Neural cell (in vitro differentiated cells): ENCODE data around the gene LVRN. TPM values are rescaled to one million over a fixed set of nuclear protein-coding genes. Genes with fewer than 3 reads are reported as not detected.

Experiments
- H2AFZ ChIP-seq: fragments of 200-600, 300-800 bp; sonication (generic), shearing (Covaris generic); 2 replicates; pipeline ENCODE4 v1.6.0; 2014; ENCODE audit warnings: low read depth, mild to moderate bottlenecking, antibody characterized with exemption, low read length, moderate library complexity
- H3F3A ChIP-seq: fragments of 200-600 bp; shearing (Covaris generic); 2 replicates; pipeline ENCODE4 v1.6.1; 2016; ENCODE audit warnings: mild to moderate bottlenecking, moderate library complexity, mixed read lengths, antibody characterized with exemption, low read length; ENCODE audit not compliant: insufficient read depth, poor library complexity, severe bottlenecking
- H3K27ac ChIP-seq: fragments of 200-600, 300-800 bp; sonication (generic), shearing (Covaris generic); 2 replicates; pipeline ENCODE4 v1.5.1; 2014; ENCODE audit warnings: mild to moderate bottlenecking, low read length, moderate library complexity
- H3K27me3 ChIP-seq: fragments of 300-800, 200-600 bp; sonication (generic), shearing (Covaris generic); 2 replicates; pipeline ENCODE4 v1.6.0; 2014; ENCODE audit warnings: mild to moderate bottlenecking, low read depth, low read length, moderate library complexity; ENCODE audit not compliant: insufficient read depth
- H3K36me3 ChIP-seq: fragments of 300-800, 200-600 bp; sonication (generic), shearing (Covaris generic); 2 replicates; pipeline ENCODE4 v1.5.1; 2014; ENCODE audit warnings: mild to moderate bottlenecking, antibody characterized with exemption, low read length, moderate library complexity; ENCODE audit not compliant: insufficient read depth
- H3K4me2 ChIP-seq: fragments of 300-800, 200-600 bp; sonication (generic), shearing (Covaris generic); 2 replicates; pipeline ENCODE4 v1.6.0; 2014; ENCODE audit warnings: mild to moderate bottlenecking, low read length
- H3K4me3 ChIP-seq: fragments of 300-800, 200-600 bp; sonication (generic), shearing (Covaris generic); 2 replicates; pipeline ENCODE4 v1.5.1; 2014; ENCODE audit warnings: mild to moderate bottlenecking, low read length, moderate library complexity
- H3K79me2 ChIP-seq: fragments of 200-600 bp; shearing (Covaris generic); replicated peaks from 2 replicates; pipeline ENCODE4 v1.6.0; 2014; ENCODE audit warnings: mild to moderate bottlenecking, low read length, moderate library complexity; ENCODE audit not compliant: insufficient read depth
- H3K9ac ChIP-seq: fragments of 300-800, 200-600 bp; sonication (generic), shearing (Covaris generic); 2 replicates; pipeline ENCODE4 v1.6.1; 2016; ENCODE audit warnings: mild to moderate bottlenecking, low read length, mixed read lengths
- H3K9me2 ChIP-seq: fragments of 200-600 bp; shearing (Covaris generic); 2 replicates; pipeline ENCODE4 v1.6.1; 2016; ENCODE audit warnings: mild to moderate bottlenecking, low read length, mixed read lengths; ENCODE audit not compliant: insufficient read depth
- H3K9me3 ChIP-seq: fragments of 200-600, 300-800 bp; sonication (generic), shearing (Covaris generic); 2 replicates; pipeline ENCODE4 v1.6.1; 2016; ENCODE audit warnings: mild to moderate bottlenecking, mixed run types, low read length, moderate library complexity, mixed read lengths
- H4K20me1 ChIP-seq: fragments of 200-600 bp; shearing (Covaris generic); 2 replicates; pipeline ENCODE4 v1.6.1; 2016; ENCODE audit warnings: mild to moderate bottlenecking, mixed run types; ENCODE audit not compliant: insufficient read depth
- CTCF ChIP-seq: fragments of 450-650 bp; IDR thresholded peaks from 2 replicates; pipeline ENCODE4 v1.5.1; 2014; ENCODE audit warnings: antibody characterized with exemption, mild to moderate bottlenecking, moderate library complexity; ENCODE audit not compliant: poor library complexity, severe bottlenecking
- EP300 ChIP-seq: fragments of 450-650 bp; conservative IDR thresholded peaks from 2 replicates; pipeline ENCODE4 v1.6.1; 2014; ENCODE audit warnings: antibody characterized with exemption, mild to moderate bottlenecking, moderate library complexity; ENCODE audit not compliant: poor library complexity, severe bottlenecking
- EZH2 ChIP-seq: fragments of 200-600, 300-800 bp; shearing (Covaris generic), sonication (generic); IDR thresholded peaks from 2 replicates; pipeline ENCODE4 v1.6.1; 2014; ENCODE audit warnings: antibody characterized with exemption, low read length, borderline replicate concordance, mild to moderate bottlenecking; ENCODE audit not compliant: insufficient read depth, poor library complexity, severe bottlenecking
- MXI1 ChIP-seq: fragments of 450-650 bp; conservative IDR thresholded peaks from 2 replicates; pipeline ENCODE4 v1.6.1; 2014; ENCODE audit warnings: antibody characterized with exemption, mild to moderate bottlenecking; ENCODE audit not compliant: poor library complexity, severe bottlenecking
- POLR2AphosphoS5 ChIP-seq: IDR thresholded peaks from 2 replicates; pipeline ENCODE4 v1.6.1; 2012
- RAD21 ChIP-seq: fragments of 450-650 bp; conservative IDR thresholded peaks from 2 replicates; pipeline ENCODE4 v1.6.1; 2014; ENCODE audit warnings: antibody characterized with exemption, mild to moderate bottlenecking, moderate library complexity
- REST ChIP-seq: IDR thresholded peaks from 2 replicates; pipeline ENCODE4 v1.6.1; 2012; ENCODE audit warnings: borderline replicate concordance
- SMC3 ChIP-seq: fragments of 450-650 bp; conservative IDR thresholded peaks from 2 replicates; pipeline ENCODE4 v1.6.1; 2014; ENCODE audit warnings: antibody characterized with exemption, mild to moderate bottlenecking, moderate library complexity; ENCODE audit not compliant: poor library complexity
- TAF1 ChIP-seq: IDR thresholded peaks from 2 replicates; pipeline ENCODE4 v1.6.1; 2012; ENCODE audit warnings: low read depth
- polyA plus RNA-seq: library from polyadenylated mRNA; depleted of rRNA; stranded (reverse); fragments of >200 nt; gene quantifications from 2 replicates; pipeline ENCODE4 v1.2.3, GENCODE V29; 2014

The LVRN gene
- polyA plus RNA-seq, 1 donor from 2014 or later = 3.5 TPM

- no peak overlapping the region for H3K9ac ChIP-seq
Observed at GRCh38 chr5:115952588-115952987, 9.7 kb upstream of the LVRN start.

GRCh38 chr5:115954144-115954543 is 8.1 kb upstream of the LVRN start:
- H3K4me2 ChIP-seq = no peak overlapping the region
- no peak overlapping the region for H3K9ac ChIP-seq
- no peaks in the 10 kb centered on the region for H3F3A ChIP-seq
- no peaks in the 10 kb centered on the region for H3K9me3 ChIP-seq
- H3K36me3 ChIP-seq = no peaks in the 10 kb centered on the region
- no peak for TF ChIP-seq MXI1
- no peak for TF ChIP-seq EP300
- no peak for TF ChIP-seq POLR2AphosphoS5
- TF ChIP-seq SMC3 = no peak
- no peak for TF ChIP-seq CTCF
- H3K9me2 ChIP-seq = no peaks in the 10 kb centered on the region
- H4K20me1 ChIP-seq = no peaks in the 10 kb centered on the region
- H2AFZ ChIP-seq = no peak overlapping the region
- H3K4me3 ChIP-seq = no peak overlapping the region
- no peak overlapping the region for H3K27ac ChIP-seq
- H3K27me3 ChIP-seq = no peaks in the 10 kb centered on the region
- H3K79me2 ChIP-seq = no peaks in the 10 kb centered on the region

More at GRCh38 chr5:115952588-115952987, 9.7 kb upstream of the LVRN start:
- Histone ChIP-seq H3K27me3 (no peaks in the 10 kb centered on the region), H3K27ac (no peak overlapping the region), H4K20me1 (no peaks in the 10 kb centered on the region), H3K79me2 (no peaks in the 10 kb centered on the region), H3F3A (no peaks in the 10 kb centered on the region), H3K9me2 (no peaks in the 10 kb centered on the region), H2AFZ (no peak overlapping the region), H3K4me2 (no peak overlapping the region), H3K4me3 (no peak overlapping the region), H3K36me3 (no peaks in the 10 kb centered on the region), H3K9me3 (no peaks in the 10 kb centered on the region)
- TF ChIP-seq EZH2 = no peak
- no peak for TF ChIP-seq MXI1
- no peak for TF ChIP-seq TAF1
- no peak for TF ChIP-seq POLR2AphosphoS5
- TF ChIP-seq SMC3 = no peak
- TF ChIP-seq EP300 = no peak
- TF ChIP-seq REST = no peak
- no peak for TF ChIP-seq CTCF
- no peak for TF ChIP-seq RAD21
